Psoas muscle (tissue), 8 donors: ENCODE measurements around the gene C11orf71. TPM values are rescaled to one million over a fixed set of nuclear protein-coding genes. Genes with fewer than 3 reads are reported as not detected.

Experiments used
- ATAC-seq, 4 donors: fragments of 200-7000 bp; cut with Tn5 transposase; one replicate each; pipeline ENCODE4 v1.9.1; 2020; ENCODE audit warnings: moderate library complexity in 3 of 4, mild to moderate bottlenecking in 2 of 4
- DNase-seq, 2 donors: peaks; one replicate each; pipeline ENCODE4 v3.0.0-alpha.2; 2020
- H3K27ac ChIP-seq: fragments of 200-600 bp; one replicate; pipeline ENCODE4 v1.8.0; 2022
- H3K27me3 ChIP-seq, 3 donors: fragments of 200-600 bp in 1 of 3; one replicate each; pipeline versions ENCODE4 v1.6.1 to v1.8.0; 2013 to 2022; ENCODE audit warnings: low read length in 2 of 3, mild to moderate bottlenecking in 2 of 3, moderate library complexity in 1 of 3; ENCODE audit not compliant: insufficient read depth in 3 of 3
- H3K36me3 ChIP-seq, 2 donors: fragments of 200-600 bp in 1 of 2; one replicate each; pipeline versions ENCODE4 v1.6.1 to v1.8.0; 2013 to 2022; ENCODE audit warnings: low read depth in 1 of 2, mild to moderate bottlenecking in 1 of 2, moderate library complexity in 1 of 2; ENCODE audit not compliant: insufficient read depth in 1 of 2
- H3K4me1 ChIP-seq: fragments of 200-600 bp; one replicate; pipeline ENCODE4 v1.8.0; 2022
- H3K4me3 ChIP-seq: fragments of 200-600 bp; one replicate; pipeline ENCODE4 v1.8.0; 2022; ENCODE audit warnings: mild to moderate bottlenecking
- H3K9me3 ChIP-seq: fragments of 200-600 bp; one replicate; pipeline ENCODE4 v1.8.0; 2022
- CTCF ChIP-seq: fragments of 200-600 bp; IDR thresholded peaks from one replicate; pipeline ENCODE4 v1.8.0; 2022; ENCODE audit warnings: antibody characterized with exemption
- WGBS, 3 donors: extraction: QIAGEN DNeasy Blood & Tissue Kit; methylation state at CpG; one replicate each; pipeline versions ENCODE4 v1.1.6 to v1.1.7; 2013; 5-methylcytosine and 5-hydroxymethylcytosine counted together
- intact Hi-C, 2 donors: fragments of 100-400 bp; cut with DNase I; formaldehyde crosslinking; loops; one replicate each; pipeline versions ENCODE4 v1.11.0 to v1.14.2; 2022
- long read RNA-seq, 2 donors: library from polyadenylated mRNA; unstranded; transcript quantifications; one replicate each; pipeline ENCODE4 v2.0.0, GENCODE V29; 2021
- polyA plus RNA-seq, 3 donors: library from polyadenylated mRNA; stranded (reverse); fragments of 200-250 nt; gene quantifications; one replicate each; pipeline ENCODE4 v1.2.3, GENCODE V29; 2013
- total RNA-seq, 4 donors: library from RNA; stranded (reverse); fragmentation: NEBNext Ultra II Directional in 2 of 4; extraction: Animal tissue kit (Norgen Biotek cat#: 25700) in 2 of 4; gene quantifications; one replicate each; pipeline versions ENCODE4 v1.2.1 to v1.2.4, GENCODE V29; 2021 to 2023
- donor health status: healthy with polysubstance abuse.
- donor health status: DM: no; HTN: no; CAD: no; lungs with moderate emphysema.
- donor health status: Bipolar disorder and iron deficiency.
- donor health status: healthy.
- donor health status: DM: yes; HTN: yes; CAD: no.
- donor health status: DM: no; HTN: no; CAD: no.
- donor health status: DM: no; HTN: no; CAD: no.
- donor health status: DM: yes; HTN: yes; CAD: no.

Gene C11orf71, protein sequence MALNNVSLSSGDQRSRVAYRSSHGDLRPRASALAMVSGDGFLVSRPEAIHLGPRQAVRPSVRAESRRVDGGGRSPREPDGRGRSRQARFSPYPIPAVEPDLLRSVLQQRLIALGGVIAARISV
- total RNA-seq, result 10 to 100 TPM in 3 of 4 donors, 1 to 10 TPM in 1; 7.8 to 18.1 (median 11.5) TPM
- 10 to 100 TPM in 1 of 3 donors, 1 to 10 TPM in 2; 3.4 to 13.1 (median 5.0) TPM for polyA plus RNA-seq
- long read RNA-seq, donor 1, transcript C11orf71-202 (1 exons, 1,980 nt), result major isoform, 17 of 17 reads
- long read RNA-seq, donor 1, partial matches to known transcripts, result 0 of 17 reads
- long read RNA-seq, donor 1, other reads (novel, unspliced or antisense), result 0 of 17 reads
- long read RNA-seq, donor 2, transcript C11orf71-202 (1 exons, 1,980 nt), result major isoform, 16 of 16 reads
- long read RNA-seq, donor 2, partial matches to known transcripts, result 0 of 16 reads
- long read RNA-seq, donor 2, other reads (novel, unspliced or antisense), result 0 of 16 reads

- intact Hi-C loops, result loop anchor here (1.0 to 5.0 kb wide), 2 partner anchors 37 to 39 kb away; partner anchors contain the start of gene REXO2 (in 2 of the 2)
- WGBS, 3 donors, result 0% methylated on average over 63 to 65 of the region's 65 CpGs
- Histone ChIP-seq H3K4me1 (peaks cover 27% of the 10 kb centered on the region), H3K36me3 (peaks cover 9 to 16% of the 10 kb centered on the region in 2 donors), H3K9me3 (no peaks in the 10 kb centered on the region), H3K27me3 (no peaks in the 10 kb centered on the region), H3K27ac (peak within 1 kb of the TSS; percentile 98), H3K4me3 (peak within 1 kb of the TSS; percentile 88)
- peak; percentile 99 to 100 for DNase-seq
- ATAC-seq, result peak; percentile 95 to 96 (median 96)
- TF ChIP-seq CTCF, result no peak
Observed at GRCh38 chr11:114400216-114400914, at the start of gene C11orf71, which contains the start of gene RBM7. Gene C11orf71 (minus strand): TSS chr11:114400511. CDS start chr11:114400331, 180 bp downstream. Gene RBM7 (plus strand): TSS chr11:114400666. CDS start chr11:114400672, 6 bp downstream.

DNA sequence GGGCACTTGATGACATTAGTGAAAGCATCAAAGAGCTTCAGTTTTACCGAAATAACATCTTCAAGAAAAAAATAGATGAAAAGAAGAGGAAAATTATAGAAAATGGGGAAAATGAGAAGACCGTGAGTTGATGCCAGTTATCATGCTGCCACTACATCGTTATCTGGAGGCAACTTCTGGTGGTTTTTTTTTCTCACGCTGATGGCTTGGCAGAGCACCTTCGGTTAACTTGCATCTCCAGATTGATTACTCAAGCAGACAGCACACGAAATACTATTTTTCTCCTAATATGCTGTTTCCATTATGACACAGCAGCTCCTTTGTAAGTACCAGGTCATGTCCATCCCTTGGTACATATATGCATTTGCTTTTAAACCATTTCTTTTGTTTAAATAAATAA lies 49.5 kb upstream of the C11orf71 start:
- whole genome bisulfite sequencing, 3 donors, result 84 to 94% (median 86%) methylated on average over 6 of the region's 6 CpGs
- peaks cover 7 to 83% of the 10 kb centered on the region in 2 donors for H3K36me3 ChIP-seq
- no peak overlapping the region for H3K27ac ChIP-seq
- intact Hi-C loops, result no loop called here
- H3K4me3 ChIP-seq, result no peak overlapping the region
- no peak for TF ChIP-seq CTCF
- DNase-seq (no peak), ATAC-seq (no peak)
- H3K9me3 ChIP-seq, result no peaks in the 10 kb centered on the region
- no peaks in the 10 kb centered on the region for H3K27me3 ChIP-seq
- peaks cover 8% of the 10 kb centered on the region for H3K4me1 ChIP-seq

DNA sequence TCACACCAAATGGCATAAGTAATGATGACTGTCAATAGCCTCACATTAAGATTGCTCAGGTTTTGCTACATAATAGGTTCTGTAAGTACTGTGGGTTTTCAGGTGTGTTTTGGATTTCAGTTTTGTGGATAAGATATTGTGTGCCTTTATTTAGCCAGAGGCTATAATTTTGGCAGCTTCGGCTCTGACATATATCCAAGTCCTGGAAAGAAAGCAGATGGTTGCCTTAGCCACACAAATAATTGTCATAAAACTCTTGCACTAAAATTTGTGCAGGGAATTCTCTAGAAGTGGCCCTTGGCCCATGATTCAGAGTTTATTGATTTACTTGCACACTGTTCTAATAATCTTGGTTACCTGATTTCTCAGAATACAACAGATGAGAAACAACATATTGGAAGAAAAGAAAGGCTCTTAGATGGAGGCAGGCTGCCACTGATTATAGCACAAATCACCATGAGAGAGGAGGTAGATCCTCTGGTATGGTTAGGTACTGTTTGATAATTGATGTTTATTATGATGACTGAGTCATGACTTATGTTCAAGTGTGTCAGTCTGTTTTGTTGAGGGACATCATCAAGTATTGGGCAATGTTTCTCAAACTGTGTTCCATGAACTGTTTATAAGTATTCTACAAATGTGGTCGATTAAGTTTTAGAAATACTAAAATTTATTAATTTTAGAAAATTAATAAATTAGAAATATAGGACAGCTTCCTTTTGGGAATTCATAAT lies 48.6 kb upstream of the C11orf71 start:
- intact Hi-C loops, result no loop called here
- Histone ChIP-seq H3K27me3 (no peaks in the 10 kb centered on the region), H3K9me3 (no peaks in the 10 kb centered on the region), H3K4me3 (no peak overlapping the region), H3K4me1 (peaks cover 8% of the 10 kb centered on the region), H3K27ac (no peak overlapping the region), H3K36me3 (peaks cover 14 to 92% of the 10 kb centered on the region in 2 donors)
- DNase-seq (no peak), ATAC-seq (peak in 1 of 4 donors; percentile 44)
- TF ChIP-seq CTCF, result no peak
- 71 to 75% (median 75%) methylated on average over 2 of the region's 2 CpGs for WGBS, 3 donors

DNA sequence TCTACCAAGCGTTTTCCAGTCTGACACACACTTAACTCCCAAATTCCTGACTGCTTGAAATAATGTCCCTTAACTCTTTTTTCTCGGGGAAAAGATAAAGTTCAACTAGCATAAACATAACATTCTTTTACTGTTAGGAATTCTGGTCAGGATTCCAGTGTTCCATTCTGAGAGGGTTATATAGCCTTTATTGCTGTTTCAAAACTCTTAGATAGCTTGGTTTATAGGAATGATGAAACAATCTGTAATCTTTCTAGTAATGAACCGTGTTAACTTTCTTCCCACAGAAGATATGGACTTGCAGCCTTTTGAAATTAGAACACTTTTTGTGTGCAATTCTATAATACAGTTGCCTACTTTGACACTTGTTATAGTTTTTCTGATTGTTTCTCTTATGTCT lies 47.6 kb upstream of the C11orf71 start:
- Histone ChIP-seq H3K4me1 (peaks cover 8% of the 10 kb centered on the region), H3K27me3 (no peaks in the 10 kb centered on the region), H3K27ac (no peak overlapping the region), H3K36me3 (peaks cover 14 to 87% of the 10 kb centered on the region in 2 donors), H3K4me3 (no peak overlapping the region), H3K9me3 (no peaks in the 10 kb centered on the region)
- intact Hi-C loops, result no loop called here
- no peak for TF ChIP-seq CTCF
- 85 to 89% (median 88%) methylated on average over 3 of the region's 3 CpGs for WGBS, 3 donors
- no peak for ATAC-seq
- no peak for DNase-seq
